Ovary (tissue), 9 donors: ENCODE measurements around the gene HIGD1A. TPM values are rescaled to one million over a fixed set of nuclear protein-coding genes. Genes with fewer than 3 reads are reported as not detected.

Experiments used
- DNase-seq, 5 donors: peaks; one replicate each; pipeline ENCODE4 v3.0.0-alpha.2; 2019 to 2020
- H3K27ac ChIP-seq, 2 donors: fragments of 200-600 bp; one replicate each; pipeline versions ENCODE4 v1.5.1 to v1.8.0; 2019 to 2022
- H3K27me3 ChIP-seq: fragments of 200-600 bp; one replicate; pipeline ENCODE4 v1.8.0; 2022
- H3K36me3 ChIP-seq: fragments of 200-600 bp; sonication (generic); one replicate; pipeline ENCODE4 v1.5.1; 2019
- H3K4me1 ChIP-seq: one replicate; pipeline ENCODE4 v1.8.1; 2013; ENCODE audit warnings: mild to moderate bottlenecking, moderate library complexity; ENCODE audit not compliant: insufficient read depth
- H3K4me3 ChIP-seq: fragments of 200-600 bp; sonication (generic); one replicate; pipeline ENCODE4 v1.5.1; 2017
- H3K9me3 ChIP-seq, 2 donors: fragments of 200-600 bp in 1 of 2; sonication (generic) in 1 of 2; one replicate each; pipeline versions ENCODE4 v1.5.1 to v1.8.1; 2013 to 2019; ENCODE audit warnings: mild to moderate bottlenecking in 1 of 2, moderate library complexity in 1 of 2
- EP300 ChIP-seq: sonication (generic); formaldehyde crosslinking; IDR thresholded peaks from one replicate; pipeline ENCODE4 v1.6.1; 2017; ENCODE audit warnings: antibody characterized with exemption
- POLR2A ChIP-seq: fragments of 450-650 bp; IDR thresholded peaks from one replicate; pipeline ENCODE4 v1.6.1; 2017; ENCODE audit warnings: antibody characterized with exemption, mild to moderate bottlenecking, moderate library complexity
- WGBS, 3 donors: extraction: QIAGEN DNeasy Blood & Tissue Kit in 1 of 3; methylation state at CpG; one replicate each; pipeline versions ENCODE4 v1.1.5 to v1.1.7; 2013 to 2017; 5-methylcytosine and 5-hydroxymethylcytosine counted together
- intact Hi-C, 4 donors: fragments of 100-400 bp; cut with DNase I; formaldehyde crosslinking; loops; one replicate each; pipeline versions ENCODE4 v1.11.0 to v1.15.1; 2022 to 2023
- polyA plus RNA-seq, 2 donors: library from polyadenylated mRNA; stranded (reverse); fragments of 200-250 nt in 1 of 2; fragments of 350-450 nt in 1 of 2; fragmentation: Illumina TruSeq in 1 of 2; extraction: RNeasy Lipid Tissue Mini Kit (QIAGEN cat#74804) in 1 of 2; gene quantifications; one replicate each; pipeline ENCODE4 v1.2.3, GENCODE V29; 2013 to 2014
- total RNA-seq, 7 donors: library from RNA; depleted of rRNA in 2 of 7; stranded (reverse); fragments of >200 nt in 2 of 7; fragmentation: NEBNext Ultra II Directional in 3 of 7; extraction: Animal tissue kit (Norgen Biotek cat#: 25700) in 3 of 7; gene quantifications; one replicate each; pipeline versions ENCODE4 v1.1.0 to v1.2.4, GENCODE V29; 2016 to 2023
- TF ChIP-seq, protein P1 (sequence below), 3 donors: fragments of 450-650 bp in 2 of 3; fragments of 200-600 bp in 1 of 3; IDR thresholded peaks; one replicate each; pipeline versions ENCODE4 v1.5.1 to v1.8.0; 2016 to 2022; ENCODE audit warnings: antibody characterized with exemption in 3 of 3, mild to moderate bottlenecking in 1 of 3
- donor health status: DM: no; HTN: no; CAD: no; lungs with moderate emphysema.
- donor health status: DM: no; HTN: no; CAD: no.
- donor health status: Bipolar disorder and iron deficiency.
- donor health status: DM: yes; HTN: yes; CAD: no.
- donor health status: DM: no; HTN: no; CAD: no.
- donor health status: DM: yes; HTN: yes; CAD: no.

The HIGD1A gene
- total and polyA plus RNA-seq, 9 donors = 44.6 to 126 (median 65.4) TPM

DNA sequence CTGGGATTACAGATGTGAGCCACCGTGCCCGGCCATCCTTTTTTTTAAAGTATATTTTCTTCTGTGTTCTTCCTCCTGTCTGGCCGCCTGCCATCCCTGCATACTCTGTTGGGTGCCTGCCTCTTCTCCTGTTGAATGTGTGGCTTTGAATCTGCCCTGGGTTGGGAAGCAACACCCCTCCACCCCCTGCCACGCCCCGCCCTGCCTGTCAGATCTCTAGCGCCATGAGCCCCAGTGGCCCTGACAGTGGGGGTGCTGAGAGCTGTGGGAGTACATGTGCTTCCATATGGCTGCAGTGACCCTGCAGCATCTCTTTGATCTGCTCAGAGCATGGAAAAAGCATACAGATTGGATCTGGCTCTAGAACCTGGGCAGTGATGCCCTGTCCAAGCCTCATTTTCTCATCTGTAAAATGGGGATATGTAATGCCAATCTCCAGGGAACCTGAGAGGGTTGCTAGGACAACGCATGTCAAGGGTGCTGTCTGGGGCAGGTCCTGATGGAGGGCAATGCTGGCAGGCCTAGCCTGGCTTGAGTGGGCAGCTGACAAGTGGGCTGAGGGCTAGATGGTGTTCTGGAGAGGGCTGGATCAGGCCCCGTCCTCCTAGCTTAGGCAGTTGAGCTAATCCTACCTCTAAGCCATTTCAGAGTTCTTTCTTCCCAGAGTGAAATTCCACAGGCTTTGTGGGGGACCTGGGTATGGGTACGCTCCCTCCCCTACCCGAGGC, 55.1 kb downstream of the HIGD1A start:
- H3K4me1 ChIP-seq = peaks cover 9% of the 10 kb centered on the region

DNA sequence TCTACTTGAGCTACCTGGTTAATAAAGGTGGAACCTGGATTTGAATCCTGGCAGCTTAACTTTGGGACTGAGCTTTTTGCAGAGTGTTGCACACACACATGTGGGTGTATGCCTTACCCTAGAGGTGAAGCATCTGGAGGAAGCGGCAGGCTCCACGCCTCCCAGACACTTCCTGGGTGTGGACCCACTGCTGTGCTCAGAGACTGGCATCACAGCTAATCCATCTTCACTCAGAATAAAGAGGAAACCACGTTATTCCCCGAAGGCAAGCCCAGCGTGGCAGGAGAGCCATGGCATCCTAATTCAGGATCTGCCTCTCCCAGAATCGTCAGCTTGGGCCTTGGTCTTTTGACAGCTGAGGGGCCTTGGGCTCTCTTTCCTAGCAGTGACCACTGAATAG, 56.7 kb downstream of the HIGD1A start:
- H3K27ac ChIP-seq = no peak overlapping the region
- peaks cover 9% of the 10 kb centered on the region for H3K4me1 ChIP-seq
- H3K36me3 ChIP-seq = no peaks in the 10 kb centered on the region
- intact Hi-C loops = loop anchor here in 2 of 4 donors (10.0 kb wide), 2 partner anchors 93 to 163 kb away; partner anchors contain the start of genes SEC22C (in 1 of the 2) and ZBTB47 (in 1 of the 2)
- WGBS, 3 donors = 82 to 87% (median 86%) methylated on average over 6 of the region's 6 CpGs
- DNase-seq = no peak
- TF ChIP-seq POLR2A = no peak
- TF ChIP-seq, protein P1, sequence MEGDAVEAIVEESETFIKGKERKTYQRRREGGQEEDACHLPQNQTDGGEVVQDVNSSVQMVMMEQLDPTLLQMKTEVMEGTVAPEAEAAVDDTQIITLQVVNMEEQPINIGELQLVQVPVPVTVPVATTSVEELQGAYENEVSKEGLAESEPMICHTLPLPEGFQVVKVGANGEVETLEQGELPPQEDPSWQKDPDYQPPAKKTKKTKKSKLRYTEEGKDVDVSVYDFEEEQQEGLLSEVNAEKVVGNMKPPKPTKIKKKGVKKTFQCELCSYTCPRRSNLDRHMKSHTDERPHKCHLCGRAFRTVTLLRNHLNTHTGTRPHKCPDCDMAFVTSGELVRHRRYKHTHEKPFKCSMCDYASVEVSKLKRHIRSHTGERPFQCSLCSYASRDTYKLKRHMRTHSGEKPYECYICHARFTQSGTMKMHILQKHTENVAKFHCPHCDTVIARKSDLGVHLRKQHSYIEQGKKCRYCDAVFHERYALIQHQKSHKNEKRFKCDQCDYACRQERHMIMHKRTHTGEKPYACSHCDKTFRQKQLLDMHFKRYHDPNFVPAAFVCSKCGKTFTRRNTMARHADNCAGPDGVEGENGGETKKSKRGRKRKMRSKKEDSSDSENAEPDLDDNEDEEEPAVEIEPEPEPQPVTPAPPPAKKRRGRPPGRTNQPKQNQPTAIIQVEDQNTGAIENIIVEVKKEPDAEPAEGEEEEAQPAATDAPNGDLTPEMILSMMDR (IDR thresholded peaks at IDR 0.05) = no peak
- no peak for TF ChIP-seq EP300
- H3K9me3 ChIP-seq = no peaks in the 10 kb centered on the region
- H3K27me3 ChIP-seq = no peaks in the 10 kb centered on the region
- H3K4me3 ChIP-seq = no peak overlapping the region

More for the DNA sequence above, 55.1 kb downstream of the HIGD1A start:
- 83 to 87% (median 87%) methylated on average over 10 of the region's 10 CpGs for WGBS, 3 donors
- Histone ChIP-seq H3K36me3 (no peaks in the 10 kb centered on the region), H3K27me3 (no peaks in the 10 kb centered on the region), H3K27ac (no peak overlapping the region), H3K4me3 (no peak overlapping the region), H3K9me3 (no peaks in the 10 kb centered on the region)
- intact Hi-C loops = loop anchor here in 2 of 4 donors (10.0 kb wide), 2 partner anchors 94 to 164 kb away; partner anchors contain the start of genes SEC22C (in 1 of the 2) and ZBTB47 (in 1 of the 2)
- no peak for DNase-seq
- TF ChIP-seq, protein P1 (IDR thresholded peaks at IDR 0.05) = no peak
- no peak for TF ChIP-seq EP300
- TF ChIP-seq POLR2A = no peak

DNA sequence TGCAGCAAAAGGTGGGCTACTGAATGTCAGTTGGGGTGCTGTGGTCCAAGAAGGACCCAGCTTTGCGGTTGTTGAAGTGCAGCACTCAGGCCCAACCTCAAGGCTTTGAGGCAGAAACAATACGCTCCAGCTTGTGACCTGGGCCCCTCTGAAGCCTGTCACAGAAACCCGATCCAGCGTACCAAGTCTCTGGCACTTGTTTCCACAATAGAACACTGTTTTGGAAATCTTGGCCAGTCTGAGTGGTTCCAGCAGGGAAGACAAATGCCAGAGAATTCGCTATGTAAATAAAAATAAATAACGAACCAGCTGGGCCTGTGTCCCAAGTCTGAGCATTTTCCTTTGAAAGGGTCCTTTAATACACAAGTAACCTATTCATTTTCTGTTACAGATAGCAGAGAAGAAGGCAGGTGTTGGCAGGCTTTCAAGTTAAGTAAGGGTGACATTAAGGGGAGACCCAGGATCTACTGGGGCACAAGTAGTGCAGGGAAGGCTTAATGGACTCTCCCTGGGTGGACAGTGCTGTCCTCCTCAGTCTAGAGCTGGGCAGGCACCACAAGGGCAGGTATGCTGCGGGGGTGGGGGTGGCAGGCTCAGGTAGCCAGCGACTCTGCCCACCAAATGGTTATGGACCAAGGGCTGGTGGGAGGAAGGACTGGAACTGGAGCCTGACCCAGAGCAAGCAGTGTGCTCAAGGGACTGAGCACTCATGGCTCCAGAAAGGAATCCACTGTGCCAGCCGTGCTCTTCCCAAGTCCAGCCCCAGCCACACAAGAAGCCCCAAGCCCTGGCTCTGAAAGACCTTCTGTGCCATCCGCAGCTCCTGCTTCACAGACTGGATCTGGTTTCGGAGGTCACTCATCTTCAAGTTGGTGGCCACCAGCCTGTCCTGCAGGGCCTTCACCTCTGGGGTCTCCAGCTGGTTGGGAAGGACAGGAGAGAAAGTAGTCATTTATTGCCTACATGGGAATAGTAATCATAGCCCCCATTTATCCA, 57.5 kb downstream of the HIGD1A start:
- peak in 1 of 5 donors; percentile 21 for DNase-seq
- Histone ChIP-seq H3K4me1 (peaks cover 9% of the 10 kb centered on the region), H3K27me3 (no peaks in the 10 kb centered on the region), H3K36me3 (no peaks in the 10 kb centered on the region), H3K27ac (no peak overlapping the region), H3K4me3 (no peak overlapping the region), H3K9me3 (no peaks in the 10 kb centered on the region)
- TF ChIP-seq, protein P1 (IDR thresholded peaks at IDR 0.05) = no peak
- TF ChIP-seq POLR2A = no peak
- no peak for TF ChIP-seq EP300
- intact Hi-C loops = loop anchor here in 2 of 4 donors (10.0 kb wide), 2 partner anchors 92 to 162 kb away; partner anchors contain the start of genes SEC22C (in 1 of the 2) and ZBTB47 (in 1 of the 2)
- 51 to 58% (median 53%) methylated on average over 11 of the region's 11 CpGs for WGBS, 3 donors

DNA sequence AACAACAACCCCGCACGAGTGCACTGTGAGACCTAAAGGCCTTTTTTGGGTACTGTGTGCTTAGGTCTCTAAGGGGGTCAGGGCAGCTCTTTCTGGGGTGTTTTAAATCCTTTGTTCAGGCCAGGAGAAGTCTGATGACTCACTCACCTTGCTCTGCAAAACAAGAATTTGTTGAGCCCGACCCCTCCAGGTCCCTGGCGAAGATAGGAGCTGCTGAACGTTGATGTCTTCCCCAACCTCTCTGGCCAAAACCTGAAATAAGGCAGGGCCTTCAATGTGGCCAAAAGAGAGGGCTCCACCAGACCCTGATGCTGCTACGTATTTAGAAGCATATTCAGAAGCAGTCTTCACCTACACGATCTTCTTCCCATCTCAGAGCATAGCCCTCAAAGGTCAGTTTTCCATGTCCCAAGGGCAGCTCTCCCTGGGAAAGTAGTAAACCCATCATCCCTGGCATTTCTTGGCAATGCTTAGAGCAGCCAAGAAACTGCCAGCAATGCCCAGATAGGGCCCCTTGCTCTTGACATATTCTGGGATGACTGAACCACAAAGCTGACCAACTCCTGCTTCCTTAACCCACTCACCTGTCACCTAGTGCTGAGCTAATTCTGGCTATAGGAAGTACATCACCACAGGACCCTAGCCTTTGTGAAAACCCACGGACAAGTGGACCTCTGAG, 58.4 kb downstream of the HIGD1A start:
- WGBS, 3 donors = 69 to 75% (median 70%) methylated on average over 8 of the region's 8 CpGs
- Histone ChIP-seq H3K4me3 (no peak overlapping the region), H3K27ac (no peak overlapping the region), H3K4me1 (peaks cover 9% of the 10 kb centered on the region), H3K27me3 (no peaks in the 10 kb centered on the region), H3K9me3 (no peaks in the 10 kb centered on the region), H3K36me3 (no peaks in the 10 kb centered on the region)
- intact Hi-C loops = loop anchor here in 2 of 4 donors (10.0 kb wide), 2 partner anchors 91 to 161 kb away; partner anchors contain the start of genes SEC22C (in 1 of the 2) and ZBTB47 (in 1 of the 2)
- no peak for DNase-seq
- TF ChIP-seq EP300 = no peak
- TF ChIP-seq POLR2A = no peak
